Endothelial cell of umbilical vein (primary cell): Measurements from ENCODE around the gene CCL13.
"Not testable (repeated sequence)": the region's sequence is repeated elsewhere in the genome, so short reads cannot be mapped to it uniquely, and the experiment has no call there.

Experiments
- CTCF ChIP-seq, 2 donors: IDR thresholded peaks; 1 replicate in 1 of 2; 2 replicates in 1 of 2; pipeline ENCODE4 v1.5.1; 2011; ENCODE audit warnings: low read length in 2 of 2, mild to moderate bottlenecking in 2 of 2, moderate library complexity in 2 of 2, control low read depth in 1 of 2, inconsistent platforms in 1 of 2, low read depth in 1 of 2; ENCODE audit not compliant: insufficient read depth in 1 of 2; ENCODE audit errors: extremely low read depth in 1 of 2
- EZH2 ChIP-seq: IDR thresholded peaks from 2 replicates; pipeline ENCODE4 v1.6.1; 2012; ENCODE audit warnings: borderline replicate concordance, low read depth, mild to moderate bottlenecking, moderate library complexity, low read length, inconsistent platforms; ENCODE audit not compliant: severe bottlenecking
- MAX ChIP-seq: IDR thresholded peaks from 2 replicates; pipeline ENCODE4 v1.6.1; 2011; ENCODE audit not compliant: insufficient read depth, insufficient read length
- MYC ChIP-seq: IDR thresholded peaks from one replicate; pipeline ENCODE4 v1.6.1; 2011; ENCODE audit warnings: mild to moderate bottlenecking, low read depth, low read length
- POLR2A ChIP-seq: IDR thresholded peaks from 2 replicates; pipeline ENCODE4 v1.6.1; 2012; ENCODE audit warnings: low read depth, mild to moderate bottlenecking, control low read depth, low read length
- POLR2AphosphoS5 ChIP-seq: IDR thresholded peaks from 2 replicates; pipeline ENCODE4 v1.6.1; 2012; ENCODE audit warnings: low read depth, mild to moderate bottlenecking, control low read depth, low read length, moderate library complexity; ENCODE audit not compliant: insufficient read depth

GRCh38 chr17:34327580-34327979, 28.7 kb upstream of the CCL13 start:
- not testable (repeated sequence) for TF ChIP-seq POLR2A; EZH2; POLR2AphosphoS5; CTCF (IDR thresholded peaks at IDR 0.05; ENCODE audit: extremely low read depth in 1 of 2, insufficient read depth in 1 of 2, low read depth in 1 of 2, low read length in 2 of 2); MAX; MYC
